KMS-11 (cell line): ENCODE results near the gene NAE1.
"Not testable (repeated sequence)": the region's sequence is repeated elsewhere in the genome, so short reads cannot be mapped to it uniquely, and the experiment has no call there.

Source experiments
- H2AFZ ChIP-seq: fragments of 200-600 bp; sonication (generic); 2 replicates; pipeline ENCODE4 v1.6.1; 2016; ENCODE audit warnings: antibody characterized with exemption, mixed run types, low read depth
- H3K27ac ChIP-seq: fragments of 200-600 bp; sonication (generic); 2 replicates; pipeline ENCODE4 v1.6.1; 2016; ENCODE audit warnings: mild to moderate bottlenecking, mixed run types
- H3K27me3 ChIP-seq: fragments of 200-600 bp; sonication (generic); 2 replicates; pipeline ENCODE4 v1.6.1; 2017; ENCODE audit warnings: mild to moderate bottlenecking, low read depth, mixed run types, moderate library complexity; ENCODE audit not compliant: insufficient read depth
- H3K36me3 ChIP-seq: fragments of 200-600 bp; sonication (generic); 2 replicates; pipeline ENCODE4 v1.6.1; 2017; ENCODE audit warnings: mild to moderate bottlenecking, mixed run types; ENCODE audit not compliant: insufficient read depth
- H3K4me1 ChIP-seq: fragments of 200-600 bp; sonication (generic); 2 replicates; pipeline ENCODE4 v1.6.1; 2016; ENCODE audit warnings: mild to moderate bottlenecking, low read depth, mixed run types; ENCODE audit not compliant: poor library complexity, severe bottlenecking
- H3K4me2 ChIP-seq: fragments of 200-600 bp; sonication (generic); 2 replicates; pipeline ENCODE4 v1.7.0; 2016; ENCODE audit warnings: mild to moderate bottlenecking, mixed run types
- H3K4me3 ChIP-seq: fragments of 200-600 bp; sonication (generic); IDR thresholded peaks from 2 replicates; pipeline ENCODE4 v1.6.1; 2017; ENCODE audit warnings: low read depth, low read length, mixed read lengths; ENCODE audit not compliant: insufficient read depth
- H3K79me2 ChIP-seq: fragments of 200-600 bp; sonication (generic); 2 replicates; pipeline ENCODE4 v1.6.1; 2016; ENCODE audit warnings: low read depth, mixed run types; ENCODE audit not compliant: insufficient read depth
- H3K9ac ChIP-seq: fragments of 200-600 bp; sonication (generic); 2 replicates; pipeline ENCODE4 v1.6.1; 2016; ENCODE audit warnings: mild to moderate bottlenecking, mixed run types
- H4K20me1 ChIP-seq: fragments of 200-600 bp; sonication (generic); 2 replicates; pipeline ENCODE4 v1.6.1; 2016; ENCODE audit warnings: mild to moderate bottlenecking, mixed run types; ENCODE audit not compliant: insufficient read depth
- TF ChIP-seq, protein P1 (sequence below): fragments of 200-600 bp; sonication (generic); conservative IDR thresholded peaks from 2 replicates; pipeline ENCODE4 v1.6.1; 2017; ENCODE audit warnings: low read depth, mild to moderate bottlenecking, antibody characterized with exemption, low read length, moderate library complexity, mixed read lengths

NAE1 gene

DNA sequence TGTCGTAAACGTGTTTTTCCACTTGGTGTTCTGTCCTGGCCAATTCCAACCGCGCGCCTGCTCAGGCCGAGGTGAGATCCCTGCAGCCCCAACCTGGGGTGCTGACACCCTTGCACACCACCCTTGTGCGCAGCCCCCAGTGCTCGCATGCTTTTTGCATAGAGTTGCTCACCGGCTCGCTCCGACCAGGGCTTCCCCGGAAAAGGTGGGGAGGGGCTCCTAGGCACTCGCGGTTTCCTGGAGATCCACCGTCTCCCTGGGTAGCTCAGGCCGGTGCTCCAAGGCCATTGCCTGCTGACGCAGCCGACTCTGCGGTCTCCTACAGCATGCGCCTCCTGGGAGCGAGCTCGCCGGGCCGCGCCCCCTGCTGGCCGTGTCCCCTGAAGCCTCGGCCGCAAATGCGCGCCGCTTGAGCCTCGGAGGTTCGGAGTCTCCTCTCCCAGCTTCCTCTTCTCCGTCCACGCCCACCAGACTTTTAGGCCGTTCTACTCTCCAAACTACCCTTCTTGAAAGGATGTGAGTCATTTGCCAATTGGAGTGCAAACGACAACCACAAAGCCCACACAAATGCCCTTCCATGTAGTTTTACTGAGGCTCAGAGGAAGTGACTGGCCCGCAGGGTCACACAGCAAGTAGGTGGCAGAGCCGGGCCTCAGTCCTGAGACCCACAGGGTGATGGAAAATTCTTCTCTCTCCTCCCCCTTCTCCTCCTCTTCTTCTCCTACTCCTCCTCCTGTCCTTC, 42.3 kb upstream of the NAE1 start:
- no peaks in the 10 kb centered on the region for H3K36me3 ChIP-seq
- peak overlapping the region; percentile 50 for H3K27ac ChIP-seq
- H4K20me1 ChIP-seq: no peaks in the 10 kb centered on the region
- no peaks in the 10 kb centered on the region for H3K79me2 ChIP-seq
- TF ChIP-seq, protein P1, sequence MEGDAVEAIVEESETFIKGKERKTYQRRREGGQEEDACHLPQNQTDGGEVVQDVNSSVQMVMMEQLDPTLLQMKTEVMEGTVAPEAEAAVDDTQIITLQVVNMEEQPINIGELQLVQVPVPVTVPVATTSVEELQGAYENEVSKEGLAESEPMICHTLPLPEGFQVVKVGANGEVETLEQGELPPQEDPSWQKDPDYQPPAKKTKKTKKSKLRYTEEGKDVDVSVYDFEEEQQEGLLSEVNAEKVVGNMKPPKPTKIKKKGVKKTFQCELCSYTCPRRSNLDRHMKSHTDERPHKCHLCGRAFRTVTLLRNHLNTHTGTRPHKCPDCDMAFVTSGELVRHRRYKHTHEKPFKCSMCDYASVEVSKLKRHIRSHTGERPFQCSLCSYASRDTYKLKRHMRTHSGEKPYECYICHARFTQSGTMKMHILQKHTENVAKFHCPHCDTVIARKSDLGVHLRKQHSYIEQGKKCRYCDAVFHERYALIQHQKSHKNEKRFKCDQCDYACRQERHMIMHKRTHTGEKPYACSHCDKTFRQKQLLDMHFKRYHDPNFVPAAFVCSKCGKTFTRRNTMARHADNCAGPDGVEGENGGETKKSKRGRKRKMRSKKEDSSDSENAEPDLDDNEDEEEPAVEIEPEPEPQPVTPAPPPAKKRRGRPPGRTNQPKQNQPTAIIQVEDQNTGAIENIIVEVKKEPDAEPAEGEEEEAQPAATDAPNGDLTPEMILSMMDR: peak; percentile 92
- no peak overlapping the region for H3K4me3 ChIP-seq
- H3K4me2 ChIP-seq: peak overlapping the region; percentile 69
- H3K4me1 ChIP-seq: peaks cover 58% of the 10 kb centered on the region
- H2AFZ ChIP-seq: peak overlapping the region; percentile 92
- H3K9ac ChIP-seq: peak overlapping the region; percentile 47; the same call in 1 of the 2 replicates
- H3K27me3 ChIP-seq: no peaks in the 10 kb centered on the region

DNA sequence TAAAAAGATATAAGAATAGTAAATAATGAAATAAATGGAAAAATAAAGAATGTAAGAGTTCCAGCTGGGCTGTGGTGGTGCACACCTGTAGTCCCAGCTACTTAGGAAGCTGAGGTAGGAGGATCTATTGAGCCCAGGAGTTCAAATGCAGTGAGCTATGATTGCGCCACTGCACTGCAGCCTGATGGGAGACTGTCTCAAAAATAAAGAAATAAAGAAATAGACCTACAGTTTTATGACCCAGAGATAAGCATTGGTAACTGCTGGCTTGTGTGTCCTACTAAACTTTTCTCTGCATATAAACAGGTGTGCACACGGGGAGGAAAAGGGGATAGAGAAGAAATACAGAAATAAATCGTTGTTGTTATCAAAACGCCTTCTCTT, 41.8 kb upstream of the NAE1 start:
- H3K4me1 ChIP-seq: peaks cover 52% of the 10 kb centered on the region
- H3K27ac ChIP-seq: peak overlapping the region; percentile 50; the same call in 1 of the 2 replicates
- H3K9ac ChIP-seq: peak overlapping the region; percentile 47; the same call in 1 of the 2 replicates
- TF ChIP-seq, protein P1: no peak
- no peaks in the 10 kb centered on the region for H3K36me3 ChIP-seq
- H4K20me1 ChIP-seq: no peaks in the 10 kb centered on the region
- no peak overlapping the region for H3K4me3 ChIP-seq
- no peaks in the 10 kb centered on the region for H3K27me3 ChIP-seq
- H2AFZ ChIP-seq: peak overlapping the region; percentile 92
- H3K4me2 ChIP-seq: peak overlapping the region; percentile 69
- H3K79me2 ChIP-seq: no peaks in the 10 kb centered on the region

GRCh38 chr16:66871840-66872239, 41.1 kb upstream of the NAE1 start:
- Histone ChIP-seq H3K27me3 (no peaks in the 10 kb centered on the region), H4K20me1 (no peaks in the 10 kb centered on the region), H3K4me2 (no peak overlapping the region), H3K79me2 (no peaks in the 10 kb centered on the region), H2AFZ (no peak overlapping the region), H3K36me3 (no peaks in the 10 kb centered on the region), H3K4me1 (peaks cover 45% of the 10 kb centered on the region), H3K27ac (no peak overlapping the region), H3K9ac (no peak overlapping the region), H3K4me3 (no peak overlapping the region)
- TF ChIP-seq, protein P1: no peak

DNA sequence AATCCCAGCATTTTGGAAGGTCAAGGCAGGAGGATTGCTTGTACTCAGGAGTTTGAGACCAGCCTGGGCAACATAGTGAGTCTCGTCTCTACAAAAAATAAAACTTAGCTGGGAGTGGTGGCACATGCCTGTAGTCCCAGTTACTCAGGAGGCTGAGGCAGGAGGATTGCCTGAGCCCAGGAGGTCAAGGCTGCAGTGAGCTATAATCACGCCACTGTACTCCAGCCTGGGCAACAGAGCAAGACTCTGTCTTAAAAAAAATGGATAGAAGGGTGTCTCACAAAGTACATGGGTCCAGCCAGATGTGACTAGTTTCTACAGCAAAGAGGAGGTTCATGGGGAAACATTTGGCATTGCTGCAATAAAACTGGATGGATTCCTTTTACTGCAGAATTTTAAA, 40.6 kb upstream of the NAE1 start:
- not testable (repeated sequence) for H4K20me1 ChIP-seq, H3K36me3 ChIP-seq, H3K9ac ChIP-seq, H3K27ac ChIP-seq, H3K27me3 ChIP-seq, H3K4me3 ChIP-seq, H3K79me2 ChIP-seq, H3K4me2 ChIP-seq, H2AFZ ChIP-seq
- H3K4me1 ChIP-seq: peaks cover 40% of the 10 kb centered on the region

DNA sequence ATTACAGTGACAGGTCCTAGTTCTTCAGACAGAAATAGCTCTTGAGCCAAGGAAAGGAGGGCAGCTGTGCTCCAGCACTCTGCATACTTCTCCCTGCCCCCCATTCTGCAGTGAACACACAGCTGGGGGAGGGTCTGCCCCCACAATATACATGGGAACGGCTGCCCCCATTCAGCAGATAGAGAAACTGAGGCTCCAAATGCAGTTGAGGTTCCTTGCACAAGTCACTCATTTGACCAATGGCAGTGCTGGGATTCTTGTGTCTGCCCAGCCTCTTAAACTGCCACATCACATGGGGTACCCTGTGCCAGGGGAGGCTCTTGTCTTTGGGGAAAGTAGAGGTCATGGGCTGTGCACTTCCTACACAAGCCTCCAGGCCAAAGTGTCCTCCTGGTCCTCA, 38.6 kb upstream of the NAE1 start:
- H3K9ac ChIP-seq: no peak overlapping the region
- H3K79me2 ChIP-seq: no peaks in the 10 kb centered on the region
- no peak overlapping the region for H3K27ac ChIP-seq
- peaks cover 21% of the 10 kb centered on the region for H3K4me1 ChIP-seq
- no peaks in the 10 kb centered on the region for H3K36me3 ChIP-seq
- no peak overlapping the region for H3K4me2 ChIP-seq
- H2AFZ ChIP-seq: no peak overlapping the region
- TF ChIP-seq, protein P1: no peak
- no peak overlapping the region for H3K4me3 ChIP-seq
- no peaks in the 10 kb centered on the region for H3K27me3 ChIP-seq
- H4K20me1 ChIP-seq: no peaks in the 10 kb centered on the region
